WTC11 (cell line): Measurements from ENCODE around the gene CLEC2D. TPM values are rescaled to one million over a fixed set of nuclear protein-coding genes. Genes with fewer than 3 reads are reported as not detected.

Experiments used
- ATAC-seq: fragments of 200-7000 bp; cut with Tn5 transposase; 2 replicates; pipeline ENCODE4 v1.10.0; 2021; ENCODE audit warnings: mild to moderate bottlenecking, moderate library complexity
- CTCF ChIA-PET: fragments of 300-600 bp; sonication (Branson Sonifier 250); formaldehyde crosslinking; loops from one replicate; lab custom pipeline; 2021; ENCODE audit warnings: antibody characterized with exemption; lab: Charles Lee
- POLR2A ChIA-PET: fragments of 350-600 bp; sonication (Branson Sonifier 250); formaldehyde crosslinking; loops from one replicate; lab custom pipeline; 2021; ENCODE audit warnings: antibody characterized with exemption; lab: Charles Lee
- DNase-seq: peaks from one replicate; pipeline ENCODE4 v3.0.0; 2021; ENCODE audit warnings: low spot score
- H3K27ac Mint-ChIP-seq: 2 replicates; pipeline ENCODE4 v1.8.0; 2021; ENCODE audit warnings: mixed read lengths
- H3K27me3 Mint-ChIP-seq: 2 replicates; pipeline ENCODE4 v1.8.0; 2021; ENCODE audit warnings: low read depth, mild to moderate bottlenecking, moderate library complexity, mixed read lengths
- H3K36me3 Mint-ChIP-seq: 2 replicates; pipeline ENCODE4 v1.8.0; 2021; ENCODE audit warnings: mixed read lengths
- H3K4me1 Mint-ChIP-seq: 2 replicates; pipeline ENCODE4 v1.8.0; 2022; ENCODE audit warnings: mixed read lengths
- H3K4me3 Mint-ChIP-seq: 2 replicates; pipeline ENCODE4 v1.8.0; 2021; ENCODE audit warnings: mild to moderate bottlenecking, moderate library complexity, mixed read lengths
- H3K9me3 Mint-ChIP-seq: 2 replicates; pipeline ENCODE4 v1.8.0; 2021; ENCODE audit warnings: mixed read lengths
- CREB1 ChIP-seq: sonication (generic); formaldehyde crosslinking; IDR thresholded peaks from 2 replicates; pipeline ENCODE4 v1.8.0; 2023; ENCODE audit warnings: mild to moderate bottlenecking, missing genetic modification reagents
- CREM ChIP-seq: sonication (generic); formaldehyde crosslinking; IDR thresholded peaks from 2 replicates; pipeline ENCODE4 v1.8.1; 2022; ENCODE audit warnings: mild to moderate bottlenecking, missing genetic modification reagents, moderate library complexity
- EMX1 ChIP-seq: fragments of 250-450 bp; sonication (Bioruptor Pico); IDR thresholded peaks from 2 replicates; pipeline ENCODE4 v1.8.0; 2021; ENCODE audit warnings: mild to moderate bottlenecking
- ESRRA ChIP-seq: sonication (generic); formaldehyde crosslinking; IDR thresholded peaks from 2 replicates; pipeline ENCODE4 v1.8.1; 2022; ENCODE audit warnings: mild to moderate bottlenecking, missing genetic modification reagents, borderline replicate concordance
- FOXJ3 ChIP-seq: sonication (generic); formaldehyde crosslinking; IDR thresholded peaks from 2 replicates; pipeline ENCODE4 v1.9.0; 2021; ENCODE audit warnings: missing genetic modification reagents, mild to moderate bottlenecking, borderline replicate concordance
- NFYB ChIP-seq: sonication (generic); formaldehyde crosslinking; conservative IDR thresholded peaks from 2 replicates; pipeline ENCODE4 v1.8.0; 2022; ENCODE audit warnings: low read depth, missing genetic modification reagents
- NR1H2 ChIP-seq: sonication (generic); formaldehyde crosslinking; IDR thresholded peaks from 2 replicates; pipeline ENCODE4 v1.9.0; 2021; ENCODE audit warnings: mild to moderate bottlenecking, moderate library complexity, missing genetic modification reagents
- RORB ChIP-seq: fragments of 250-450 bp; sonication (Bioruptor Pico); IDR thresholded peaks from 2 replicates; pipeline ENCODE4 v1.9.0; 2021; ENCODE audit warnings: mild to moderate bottlenecking
- SMAD4 ChIP-seq: sonication (generic); formaldehyde crosslinking; IDR thresholded peaks from 2 replicates; pipeline ENCODE4 v1.8.0; 2022; ENCODE audit warnings: mild to moderate bottlenecking, missing genetic modification reagents
- SP1 ChIP-seq: sonication (generic); formaldehyde crosslinking; conservative IDR thresholded peaks from 2 replicates; pipeline ENCODE4 v1.8.1; 2022; ENCODE audit warnings: missing genetic modification reagents
- TEAD1 ChIP-seq: sonication (generic); formaldehyde crosslinking; IDR thresholded peaks from 2 replicates; pipeline ENCODE4 v1.8.0; 2022; ENCODE audit warnings: mild to moderate bottlenecking, missing genetic modification reagents
- TEAD4 ChIP-seq: sonication (generic); formaldehyde crosslinking; IDR thresholded peaks from 2 replicates; pipeline ENCODE4 v1.8.0; 2022; ENCODE audit warnings: mild to moderate bottlenecking, missing genetic modification reagents
- ZNF121 ChIP-seq: sonication (generic); formaldehyde crosslinking; IDR thresholded peaks from 2 replicates; pipeline ENCODE4 v1.8.0; 2023; ENCODE audit warnings: missing genetic modification reagents
- ZNF138 ChIP-seq: sonication (generic); formaldehyde crosslinking; conservative IDR thresholded peaks from 2 replicates; pipeline ENCODE4 v1.8.1; 2022; ENCODE audit warnings: mild to moderate bottlenecking, moderate library complexity, missing genetic modification reagents
- ZNF317 ChIP-seq: sonication (generic); formaldehyde crosslinking; IDR thresholded peaks from 2 replicates; pipeline ENCODE4 v1.8.1; 2023; ENCODE audit warnings: low read depth, mild to moderate bottlenecking, moderate library complexity, missing genetic modification reagents, borderline replicate concordance
- total RNA-seq: library from RNA; stranded (reverse); gene quantifications from 3 replicates; pipeline ENCODE4 v1.2.3, GENCODE V29; 2021
- TF ChIP-seq, protein P1 (sequence below): sonication (generic); formaldehyde crosslinking; IDR thresholded peaks from 2 replicates; pipeline ENCODE4 v1.8.1; 2023; ENCODE audit warnings: mild to moderate bottlenecking, missing genetic modification reagents, moderate library complexity
- TF ChIP-seq, protein P2 (sequence below): fragments of 250-450 bp; sonication (Bioruptor Pico); IDR thresholded peaks from 2 replicates; pipeline ENCODE4 v1.9.0; 2021; ENCODE audit warnings: mild to moderate bottlenecking
- TF ChIP-seq, protein P3 (sequence below): sonication (generic); formaldehyde crosslinking; conservative IDR thresholded peaks from 2 replicates; pipeline ENCODE4 v1.8.1; 2022; ENCODE audit warnings: mild to moderate bottlenecking, missing genetic modification reagents
- TF ChIP-seq, protein P4 (sequence below): sonication (generic); formaldehyde crosslinking; IDR thresholded peaks from 2 replicates; pipeline ENCODE4 v1.8.0; 2022; ENCODE audit warnings: mild to moderate bottlenecking, missing genetic modification reagents
- TF ChIP-seq, protein P5 (sequence below): sonication (generic); formaldehyde crosslinking; IDR thresholded peaks from 2 replicates; pipeline ENCODE4 v1.8.1; 2022; ENCODE audit warnings: low read depth, mild to moderate bottlenecking, moderate library complexity, missing genetic modification reagents, borderline replicate concordance

CLEC2D gene
- total RNA-seq, 1 experiment from 2014 or later: 6.2 TPM

DNA sequence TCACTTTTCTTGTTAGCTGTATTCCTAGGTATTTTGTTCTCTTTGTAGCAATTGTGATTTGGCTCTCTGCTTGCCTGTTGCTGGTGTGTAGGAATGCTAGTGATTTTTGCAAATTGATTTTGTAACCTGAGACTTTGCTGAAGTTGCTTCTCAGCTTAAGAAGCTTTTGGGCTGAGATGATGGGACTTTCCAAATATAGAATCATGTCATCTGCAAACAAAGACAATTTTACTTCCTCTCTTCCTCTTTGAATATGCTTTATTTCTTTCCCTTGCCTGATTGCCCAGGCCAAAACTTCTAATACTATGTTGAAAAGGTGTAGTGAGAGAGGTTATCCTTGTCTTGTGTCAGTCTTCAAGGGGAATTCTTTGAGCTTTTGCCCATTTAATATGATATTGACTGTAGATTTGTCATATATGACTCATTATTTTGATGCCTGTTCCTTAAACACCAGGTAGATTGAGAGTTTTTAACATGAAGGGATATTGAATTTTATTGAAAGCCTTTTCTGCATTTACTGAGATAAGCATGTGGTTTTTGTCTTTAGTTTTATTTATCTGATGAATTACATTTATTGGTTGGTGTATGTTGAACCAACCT lies 36.7 kb downstream of the CLEC2D start:
- Mint-ChIP-seq H3K27me3 (peaks cover 13% of the 10 kb centered on the region; the same call in 1 of the 2 replicates), H3K9me3 (peaks cover 37% of the 10 kb centered on the region), H3K27ac (peak overlapping the region; percentile 2; the same call in 1 of the 2 replicates), H3K36me3 (peaks cover 5% of the 10 kb centered on the region; the same call in 1 of the 2 replicates), H3K4me3 (no peak overlapping the region), H3K4me1 (peaks cover 17% of the 10 kb centered on the region)
- ATAC-seq (no peak), DNase-seq (no peak)
- ChIA-PET POLR2A (no interaction called here), CTCF (interaction anchor here (0.9 kb wide), 1 partner anchor 19 kb away, joined by 3 read pairs; no protein-coding TSS in a partner anchor)
- TF ChIP-seq NR1H2 (CRISPR knock-in tag) (no peak), CREB1 (no peak), RORB (CRISPR knock-in tag) (no peak), ZNF317 (CRISPR knock-in tag) (no peak)

DNA sequence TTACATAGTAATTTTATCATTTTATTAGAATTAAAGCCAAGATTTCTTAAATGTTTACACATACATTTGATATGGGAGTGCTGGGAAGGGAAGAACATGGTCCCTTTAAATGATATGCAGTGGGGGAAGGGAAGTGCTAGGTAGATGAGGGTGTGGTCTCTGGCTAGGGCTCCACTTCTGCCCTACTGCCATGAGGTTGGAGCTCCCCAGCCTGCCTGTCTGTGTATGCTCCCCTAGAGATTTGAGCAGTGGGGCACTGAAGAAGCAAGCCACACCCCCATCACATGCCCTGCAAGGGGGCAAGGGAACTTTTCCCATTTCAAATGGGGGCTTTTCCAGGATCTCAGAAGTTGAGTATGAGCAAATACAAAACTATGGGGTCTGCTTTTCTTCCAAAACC lies 37.8 kb downstream of the CLEC2D start:
- Mint-ChIP-seq H3K36me3 (peaks cover 5% of the 10 kb centered on the region; the same call in 1 of the 2 replicates), H3K4me1 (peaks cover 22% of the 10 kb centered on the region), H3K4me3 (no peak overlapping the region), H3K27ac (no peak overlapping the region), H3K9me3 (peaks cover 27% of the 10 kb centered on the region), H3K27me3 (peaks cover 5% of the 10 kb centered on the region; the same call in 1 of the 2 replicates)
- DNase-seq: no peak
- ATAC-seq: no peak
- TF ChIP-seq SMAD4 (no peak), NFYB (CRISPR knock-in tag) (no peak), ZNF121 (CRISPR knock-in tag) (no peak), EMX1 (CRISPR knock-in tag) (no peak), SP1 (no peak), FOXJ3 (CRISPR knock-in tag) (no peak), CREM (CRISPR knock-in tag) (no peak), ZNF138 (CRISPR knock-in tag) (no peak), TEAD1 (CRISPR knock-in tag) (no peak), ESRRA (CRISPR knock-in tag) (no peak), TEAD4 (no peak)
- TF ChIP-seq, protein P1, sequence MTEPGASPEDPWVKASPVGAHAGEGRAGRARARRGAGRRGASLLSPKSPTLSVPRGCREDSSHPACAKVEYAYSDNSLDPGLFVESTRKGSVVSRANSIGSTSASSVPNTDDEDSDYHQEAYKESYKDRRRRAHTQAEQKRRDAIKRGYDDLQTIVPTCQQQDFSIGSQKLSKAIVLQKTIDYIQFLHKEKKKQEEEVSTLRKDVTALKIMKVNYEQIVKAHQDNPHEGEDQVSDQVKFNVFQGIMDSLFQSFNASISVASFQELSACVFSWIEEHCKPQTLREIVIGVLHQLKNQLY (CRISPR knock-in tag): no peak
- TF ChIP-seq, protein P2, sequence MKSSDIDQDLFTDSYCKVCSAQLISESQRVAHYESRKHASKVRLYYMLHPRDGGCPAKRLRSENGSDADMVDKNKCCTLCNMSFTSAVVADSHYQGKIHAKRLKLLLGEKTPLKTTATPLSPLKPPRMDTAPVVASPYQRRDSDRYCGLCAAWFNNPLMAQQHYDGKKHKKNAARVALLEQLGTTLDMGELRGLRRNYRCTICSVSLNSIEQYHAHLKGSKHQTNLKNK (CRISPR knock-in tag): no peak
- TF ChIP-seq, protein P3, sequence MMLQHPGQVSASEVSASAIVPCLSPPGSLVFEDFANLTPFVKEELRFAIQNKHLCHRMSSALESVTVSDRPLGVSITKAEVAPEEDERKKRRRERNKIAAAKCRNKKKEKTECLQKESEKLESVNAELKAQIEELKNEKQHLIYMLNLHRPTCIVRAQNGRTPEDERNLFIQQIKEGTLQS (CRISPR knock-in tag): no peak
- TF ChIP-seq, protein P4, sequence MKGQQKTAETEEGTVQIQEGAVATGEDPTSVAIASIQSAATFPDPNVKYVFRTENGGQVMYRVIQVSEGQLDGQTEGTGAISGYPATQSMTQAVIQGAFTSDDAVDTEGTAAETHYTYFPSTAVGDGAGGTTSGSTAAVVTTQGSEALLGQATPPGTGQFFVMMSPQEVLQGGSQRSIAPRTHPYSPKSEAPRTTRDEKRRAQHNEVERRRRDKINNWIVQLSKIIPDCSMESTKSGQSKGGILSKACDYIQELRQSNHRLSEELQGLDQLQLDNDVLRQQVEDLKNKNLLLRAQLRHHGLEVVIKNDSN (CRISPR knock-in tag): no peak
- TF ChIP-seq, protein P5, sequence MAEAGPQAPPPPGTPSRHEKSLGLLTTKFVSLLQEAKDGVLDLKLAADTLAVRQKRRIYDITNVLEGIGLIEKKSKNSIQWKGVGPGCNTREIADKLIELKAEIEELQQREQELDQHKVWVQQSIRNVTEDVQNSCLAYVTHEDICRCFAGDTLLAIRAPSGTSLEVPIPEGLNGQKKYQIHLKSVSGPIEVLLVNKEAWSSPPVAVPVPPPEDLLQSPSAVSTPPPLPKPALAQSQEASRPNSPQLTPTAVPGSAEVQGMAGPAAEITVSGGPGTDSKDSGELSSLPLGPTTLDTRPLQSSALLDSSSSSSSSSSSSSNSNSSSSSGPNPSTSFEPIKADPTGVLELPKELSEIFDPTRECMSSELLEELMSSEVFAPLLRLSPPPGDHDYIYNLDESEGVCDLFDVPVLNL (CRISPR knock-in tag): no peak
- CTCF ChIA-PET: interaction anchor here (1.3 to 1.8 kb wide), 6 partner anchors 10 to 73 kb away, joined by 3 to 15 read pairs (median 8); no protein-coding TSS in a partner anchor
- POLR2A ChIA-PET: no interaction called here
